Posterior cingulate gyrus (tissue), 11 donors: ENCODE results near the gene KDM3A.

Experiments used
- DNase-seq, 10 donors: peaks; one replicate each; pipeline versions ENCODE4 v3.0.0 to v3.0.0-alpha.2; 2020 to 2021; ENCODE audit warnings: mixed read lengths in 3 of 10
- intact Hi-C: fragments of 100-400 bp; cut with DNase I; formaldehyde crosslinking; loops from one replicate; pipeline ENCODE4 v1.15.1; 2023

KDM3A gene

GRCh38 chr2:86434290-86434689 is 6.9 kb upstream of the KDM3A start:
- intact Hi-C loops, result no loop called here
- DNase-seq, result no peak

- intact Hi-C loops, result no loop called here
- no peak for DNase-seq
These were observed 5.6 kb upstream of the KDM3A start for GRCh38 chr2:86435531-86435930.

GRCh38 chr2:86436328-86436727 is 4.8 kb upstream of the KDM3A start:
- intact Hi-C loops, result no loop called here
- no peak for DNase-seq

GRCh38 chr2:86439879-86440630 is 1.1 kb upstream of the KDM3A start:
- intact Hi-C loops, result loop anchor here (5.0 to 10.0 kb wide), 5 partner anchors 125 to 245 kb away; partner anchors contain the start of genes CHMP3, IMMT, MRPL35 and RNF103
- no peak for DNase-seq

GRCh38 chr2:86441392-86441881 is 266 bp downstream of the KDM3A start:
- intact Hi-C loops, result loop anchor here (5.0 to 10.0 kb wide), 5 partner anchors 123 to 244 kb away; partner anchors contain the start of genes CHMP3, IMMT, MRPL35 and RNF103
- peak in 2 of 10 donors; percentile 10 to 21 for DNase-seq

- intact Hi-C loops, result loop anchor here (2.0 to 10.0 kb wide), 6 partner anchors 35 to 245 kb away; partner anchors contain the start of genes CHMP3, IMMT, MRPL35 and RNF103
- peak; percentile 30 to 90 (median 38) for DNase-seq
These were observed 891 bp downstream of the KDM3A start for GRCh38 chr2:86441882-86442641.

GRCh38 chr2:86442642-86443005 is 1.5 kb downstream of the KDM3A start:
- DNase-seq, result peak; percentile 32 to 95 (median 68)
- intact Hi-C loops, result loop anchor here (2.0 to 10.0 kb wide), 6 partner anchors 34 to 245 kb away; partner anchors contain the start of genes CHMP3, IMMT, MRPL35 and RNF103

- intact Hi-C loops, result loop anchor here (2.0 to 10.0 kb wide), 6 partner anchors 33 to 246 kb away; partner anchors contain the start of genes CHMP3, IMMT, MRPL35 and RNF103
- DNase-seq, result no peak
These were observed 2.6 kb downstream of the KDM3A start for GRCh38 chr2:86443631-86444350.

GRCh38 chr2:86445436-86445835 is 4.3 kb downstream of the KDM3A start:
- no peak for DNase-seq
- intact Hi-C loops, result loop anchor here (10.0 kb wide), 3 partner anchors 119 to 239 kb away; partner anchors contain the start of gene CHMP3

- no peak for DNase-seq
- intact Hi-C loops, result loop anchor here (10.0 kb wide), 3 partner anchors 119 to 239 kb away; partner anchors contain the start of gene CHMP3
These were observed 4.9 kb downstream of the KDM3A start for GRCh38 chr2:86446060-86446459.

- peak in 2 of 10 donors; percentile 24 to 25 for DNase-seq
- intact Hi-C loops, result no loop called here
These were observed 12.7 kb downstream of the KDM3A start for GRCh38 chr2:86453836-86454235.

- DNase-seq, result no peak
- intact Hi-C loops, result no loop called here
These were observed 13.1 kb downstream of the KDM3A start for GRCh38 chr2:86454238-86454637.

- no peak for DNase-seq
- intact Hi-C loops, result no loop called here
These were observed 14.0 kb downstream of the KDM3A start for GRCh38 chr2:86455181-86455580.

GRCh38 chr2:86461042-86461743 is 20.0 kb downstream of the KDM3A start:
- intact Hi-C loops, result no loop called here
- no peak for DNase-seq

- DNase-seq, result no peak
- intact Hi-C loops, result no loop called here
These were observed 23.5 kb downstream of the KDM3A start for GRCh38 chr2:86464652-86465051.

- no peak for DNase-seq
- intact Hi-C loops, result no loop called here
These were observed 25.1 kb downstream of the KDM3A start for GRCh38 chr2:86466306-86466705.

- DNase-seq, result no peak
These were observed 27.2 kb downstream of the KDM3A start for GRCh38 chr2:86468162-86469033.

GRCh38 chr2:86470890-86471289 is 29.7 kb downstream of the KDM3A start:
- no peak for DNase-seq
- intact Hi-C loops, result no loop called here

More at GRCh38 chr2:86468162-86469033, 27.2 kb downstream of the KDM3A start:
- intact Hi-C loops, result no loop called here

- intact Hi-C loops, result no loop called here
- no peak for DNase-seq
These were observed 30.5 kb downstream of the KDM3A start for GRCh38 chr2:86471637-86472036.
